ENCODE results near the gene CHTF8. TPM values are rescaled to one million over a fixed set of nuclear protein-coding genes. Genes with fewer than 3 reads are reported as not detected.
A peak's percentile ranks its signal among the peaks of the same experiment; 100 is the strongest.
"Not testable (repeated sequence)": the region's sequence is repeated elsewhere in the genome, so short reads cannot be mapped to it uniquely, and the experiment has no call there.

The CHTF8 gene
- total RNA-seq, 1 donor from 2014 or later, result 35.5 TPM

- not testable (repeated sequence) for DNase-seq (ENCODE audit: low read depth)
Observed at GRCh38 chr16:69139464-69139863, 7.1 kb upstream of the CHTF8 start.

DNA sequence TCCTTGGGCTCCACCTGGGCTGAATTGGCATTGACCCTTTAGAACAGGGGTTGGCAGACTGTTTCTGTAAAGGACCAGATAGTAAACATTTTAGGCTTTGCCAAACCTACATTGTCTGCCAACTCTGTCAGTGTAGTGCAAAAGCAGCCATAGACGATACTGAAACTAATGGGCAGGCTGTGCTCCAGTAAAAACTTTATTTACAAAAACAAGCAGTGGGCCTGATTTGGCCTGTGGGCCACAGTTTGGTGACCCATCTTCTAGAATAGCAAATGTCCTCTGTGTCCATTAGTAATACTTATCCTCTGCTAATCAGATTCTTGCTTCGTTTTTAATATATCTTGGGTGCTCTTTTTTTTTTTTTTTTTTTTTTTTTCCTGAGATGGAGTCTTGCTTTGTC lies 6.2 kb upstream of the CHTF8 start:
- DNase-seq (ENCODE audit: low read depth), result no peak

DNA sequence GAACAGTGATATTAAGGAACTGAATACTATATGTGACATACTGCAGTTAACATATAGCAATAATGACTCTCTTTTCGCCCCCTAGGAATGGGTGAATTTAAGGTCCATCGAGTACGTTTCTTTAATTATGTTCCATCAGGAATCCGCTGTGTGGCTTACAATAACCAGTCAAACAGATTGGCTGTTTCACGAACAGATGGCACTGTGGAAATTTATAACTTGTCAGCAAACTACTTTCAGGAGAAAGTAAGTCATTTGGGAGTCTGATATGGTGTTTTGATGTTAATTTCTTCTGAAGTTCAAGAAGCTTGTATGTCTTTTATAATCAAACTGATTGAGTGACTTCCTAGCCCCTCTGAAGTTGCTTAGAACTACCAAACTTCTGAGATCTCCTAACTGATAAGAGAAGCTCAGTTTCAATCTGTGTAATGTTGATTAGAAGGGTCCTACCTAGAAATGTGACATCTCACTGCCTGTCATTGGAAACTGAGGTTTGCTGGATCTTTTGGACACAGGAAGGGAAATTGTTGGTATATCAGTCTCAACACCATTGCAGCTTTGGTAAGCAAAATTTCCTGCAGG lies 1.1 kb upstream of the CHTF8 start:
- no peak for DNase-seq (ENCODE audit: low read depth)

- peak; percentile 73 for DNase-seq (ENCODE audit: low read depth)
Observed at GRCh38 chr16:69131839-69132423, 457 bp downstream of the CHTF8 start.

DNA sequence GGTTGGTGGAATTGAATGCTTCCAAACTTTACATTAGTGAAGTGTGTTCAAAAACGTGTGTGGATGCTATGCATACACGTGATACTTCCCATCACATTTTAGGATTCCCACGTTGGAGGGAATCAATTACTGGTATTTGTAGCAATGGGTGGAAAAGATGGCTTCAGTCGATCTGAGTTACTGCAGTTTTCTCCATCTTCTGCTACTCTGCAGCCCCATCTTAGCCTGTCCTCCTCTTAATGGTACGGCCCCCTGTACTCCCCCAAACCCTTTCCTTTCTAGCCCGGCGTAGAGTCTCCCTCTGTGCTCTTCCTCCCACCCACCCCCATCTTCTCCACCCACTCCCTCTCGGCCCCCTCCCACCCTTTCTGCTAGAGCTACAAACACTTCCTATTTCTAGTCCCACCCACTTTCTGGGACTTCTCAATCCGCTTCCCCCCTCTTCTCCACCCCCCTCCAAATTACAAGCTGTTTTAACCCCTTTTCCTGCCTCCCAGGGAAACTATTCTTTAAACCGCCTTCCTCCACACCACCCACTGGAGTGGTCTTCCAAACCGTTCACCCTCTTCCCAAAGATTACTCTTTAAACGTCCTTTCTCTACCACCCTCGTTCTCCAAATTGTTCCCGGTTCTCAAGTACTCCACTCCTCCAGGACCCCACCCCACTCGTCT lies 1.1 kb downstream of the CHTF8 start:
- no peak for DNase-seq (ENCODE audit: low read depth)

DNA sequence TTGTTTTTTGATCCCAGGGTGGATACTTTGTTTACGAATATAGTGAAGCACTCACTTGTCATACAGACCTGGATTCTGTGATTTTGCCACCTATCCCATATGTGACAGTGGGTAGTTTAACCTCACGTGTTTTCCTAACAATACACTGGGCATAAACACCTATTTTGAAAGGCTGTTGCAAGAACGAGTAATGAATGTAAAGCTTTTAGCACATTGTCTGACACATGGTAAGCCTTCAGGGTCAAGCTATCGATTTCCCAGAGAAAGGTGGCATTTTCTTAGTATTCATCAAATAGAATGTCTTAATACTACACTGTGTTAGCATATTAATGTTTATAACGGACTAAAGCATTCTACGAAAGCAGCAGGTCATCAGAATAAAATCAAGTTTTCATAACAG lies 1.9 kb downstream of the CHTF8 start:
- DNase-seq (ENCODE audit: low read depth), result no peak

DNA sequence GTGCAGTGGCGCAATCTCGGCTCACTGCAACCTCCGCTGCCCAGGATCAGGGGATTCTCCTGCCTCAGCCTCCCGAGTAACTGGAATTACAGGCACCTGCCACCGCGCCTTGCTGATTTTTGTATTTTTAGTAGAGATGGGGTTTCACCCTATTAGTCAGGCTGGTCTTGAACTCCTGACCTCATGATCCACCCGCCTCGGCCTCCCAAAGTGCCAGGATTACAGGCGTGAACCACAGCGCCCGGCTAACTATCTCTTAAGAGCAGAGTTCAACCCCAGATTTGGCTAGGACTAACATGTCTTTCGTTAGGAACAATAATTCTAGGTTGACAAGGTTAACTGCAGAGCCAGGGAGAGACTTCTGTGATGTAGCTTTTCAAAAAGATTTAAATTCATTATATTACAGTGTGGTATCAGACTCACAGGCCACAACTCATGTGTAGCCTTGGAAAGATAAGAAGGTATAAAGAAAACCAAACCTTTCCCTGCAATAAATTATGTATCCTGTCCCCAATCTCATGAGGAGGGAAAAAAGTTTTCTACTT lies 4.3 kb downstream of the CHTF8 start:
- no peak for DNase-seq (ENCODE audit: low read depth)

- DNase-seq (ENCODE audit: low read depth), result not testable (repeated sequence)
Observed at GRCh38 chr16:69126801-69127200, 5.6 kb downstream of the CHTF8 start.

DNA sequence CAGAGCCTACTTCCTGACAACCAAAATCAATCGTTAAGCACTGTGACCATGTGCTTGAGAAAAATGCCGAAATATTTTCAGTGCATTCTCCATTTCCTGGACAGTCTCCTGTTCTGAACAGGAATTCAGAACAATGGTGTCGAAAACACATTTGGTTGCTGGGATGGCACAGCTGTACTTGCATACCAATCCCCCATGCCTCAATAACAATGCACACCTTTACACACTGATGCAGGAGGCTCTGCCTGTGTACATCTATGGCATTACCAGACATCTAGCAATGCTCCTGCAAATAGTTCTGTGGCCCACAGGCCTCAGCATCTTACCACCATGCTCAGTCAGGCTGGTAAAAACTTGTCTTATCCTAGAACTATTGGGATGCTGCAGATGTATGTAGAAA lies 6.2 kb downstream of the CHTF8 start:
- no peak for DNase-seq (ENCODE audit: low read depth)

DNA sequence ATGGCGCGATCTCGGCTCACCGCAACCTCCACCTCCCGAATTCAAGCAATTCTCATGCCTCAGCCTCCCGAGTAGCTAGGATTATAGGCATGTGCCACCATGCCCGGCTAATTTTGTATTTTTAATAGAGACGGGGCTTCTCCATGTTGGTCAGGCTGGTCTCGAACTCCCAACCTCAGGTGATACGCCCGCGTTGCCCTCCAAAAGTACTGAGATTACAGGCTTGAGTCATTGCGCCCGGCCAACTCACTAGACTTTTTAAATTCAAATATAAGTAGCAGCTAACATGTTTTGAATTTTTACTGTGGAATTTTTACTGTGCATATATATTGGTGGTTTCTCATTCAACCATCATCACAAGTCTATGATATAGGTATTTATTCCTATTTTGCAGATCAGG lies 7.4 kb downstream of the CHTF8 start:
- not testable (repeated sequence) for DNase-seq (ENCODE audit: low read depth)

GRCh38 chr16:69124406-69124805 lies 8.0 kb downstream of the CHTF8 start:
- not testable (repeated sequence) for DNase-seq (ENCODE audit: low read depth)

DNA sequence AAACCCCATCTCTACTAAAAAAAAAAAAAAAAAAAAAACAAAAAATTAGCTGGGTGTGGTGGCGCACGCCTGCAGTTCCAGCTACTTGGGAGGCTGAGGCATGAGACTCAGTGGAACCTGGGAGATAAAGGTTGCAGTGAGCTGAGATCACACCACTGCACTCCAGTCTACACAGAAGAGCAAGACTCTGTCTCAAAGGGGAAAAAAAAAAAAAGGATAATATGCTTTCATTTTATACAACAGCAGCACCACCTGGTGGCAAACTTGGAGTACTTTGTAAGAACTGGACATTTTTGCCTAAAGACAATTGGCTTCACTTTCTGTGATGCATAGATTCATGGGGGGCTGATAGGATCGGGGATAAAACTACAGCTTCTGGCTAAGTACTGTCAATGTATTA lies 8.5 kb downstream of the CHTF8 start:
- DNase-seq (ENCODE audit: low read depth), result peak; percentile 78

DNA sequence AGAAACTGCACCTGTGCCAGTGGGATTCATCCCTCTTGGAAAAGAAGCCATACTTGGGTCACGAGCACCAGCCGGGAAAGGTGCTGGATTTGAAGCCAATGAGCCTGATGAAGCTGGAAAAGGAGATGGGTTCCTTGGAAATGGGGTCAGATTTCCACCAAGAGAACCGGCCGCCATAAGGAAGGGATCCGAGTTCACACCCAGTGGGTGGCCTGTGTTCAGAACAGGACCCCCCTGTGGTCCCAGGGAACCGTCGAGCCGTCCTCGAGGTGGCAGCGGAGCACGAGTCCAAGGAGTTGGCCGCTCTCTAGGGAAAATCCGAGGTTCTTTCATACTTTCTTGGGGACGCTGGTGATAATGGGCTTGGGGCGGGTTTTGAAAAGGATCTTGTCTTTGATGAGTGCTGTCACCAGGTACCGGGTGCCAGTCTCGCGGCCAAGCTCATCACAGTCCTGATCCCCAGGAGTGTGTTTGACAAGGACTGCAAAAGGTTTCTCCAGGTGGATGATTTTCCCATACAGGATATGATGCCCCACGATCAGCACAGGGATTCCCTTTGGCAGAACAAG lies 12.2 kb downstream of the CHTF8 start:
- DNase-seq (ENCODE audit: low read depth), result no peak

DNA sequence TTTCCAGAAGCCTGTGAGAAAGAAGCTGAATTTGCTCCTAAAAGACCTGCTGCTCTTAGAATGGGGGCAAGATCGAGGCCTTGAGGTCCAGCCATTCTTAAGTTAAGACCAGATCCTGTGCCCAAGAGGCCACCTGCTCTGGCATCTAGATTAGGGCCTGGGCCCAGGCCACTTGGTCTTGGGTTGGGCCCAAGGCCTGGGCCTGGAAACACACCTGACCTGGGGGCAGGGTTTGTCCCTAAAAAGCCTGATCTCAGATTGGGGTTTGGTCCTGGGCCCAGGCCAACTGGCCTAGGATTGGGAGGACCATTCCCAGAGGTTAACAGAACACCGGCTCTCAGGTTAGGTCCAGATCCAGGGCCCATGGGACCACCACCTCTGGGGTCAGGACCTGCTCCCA lies 12.9 kb downstream of the CHTF8 start:
- DNase-seq (ENCODE audit: low read depth), result no peak

DNA sequence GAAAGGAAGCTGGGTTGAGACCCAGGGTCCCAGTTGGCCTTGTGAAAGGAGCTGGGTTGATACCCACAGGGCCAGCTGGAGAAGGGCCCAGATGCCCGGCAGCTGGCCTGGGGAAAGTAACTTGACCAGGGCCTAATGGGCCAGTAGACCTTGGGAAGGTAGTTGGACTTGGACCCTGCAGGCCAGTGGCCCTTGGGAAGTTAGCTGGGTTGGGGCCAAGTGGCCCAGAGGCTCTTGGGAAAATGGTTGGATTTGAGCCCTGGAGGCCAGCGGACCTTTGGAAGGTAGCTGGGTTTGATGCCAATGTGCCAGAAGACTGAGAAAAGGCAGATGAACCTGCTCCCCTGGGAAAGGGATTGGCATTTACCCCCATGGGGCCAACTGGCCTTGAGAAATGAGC lies 13.4 kb downstream of the CHTF8 start:
- DNase-seq (ENCODE audit: low read depth), result no peak

GRCh38 chr16:69118468-69118867 lies 13.9 kb downstream of the CHTF8 start:
- no peak for DNase-seq (ENCODE audit: low read depth)

DNA sequence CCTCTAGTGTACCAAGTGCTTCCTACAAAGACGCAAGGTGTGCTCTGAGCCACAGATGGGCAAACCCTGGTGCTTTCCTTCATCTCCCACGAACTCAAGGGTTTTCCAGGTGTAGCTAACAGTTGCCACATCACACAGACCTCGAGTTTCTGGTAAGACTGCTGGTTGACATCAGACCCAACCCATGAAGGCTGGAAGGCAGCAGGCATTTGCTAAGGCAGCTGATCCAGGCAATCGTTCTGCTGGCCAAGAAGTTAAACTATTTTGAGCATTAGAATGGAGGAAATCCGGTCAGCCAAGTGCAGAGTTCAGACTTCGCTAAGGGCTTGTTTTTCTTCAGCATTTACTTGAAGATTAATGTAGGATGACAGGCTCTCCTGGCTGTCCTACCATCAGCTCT lies 15.5 kb downstream of the CHTF8 start:
- no peak for DNase-seq (ENCODE audit: low read depth)

- no peak for DNase-seq (ENCODE audit: low read depth)
Observed at GRCh38 chr16:69116256-69116875, 16.0 kb downstream of the CHTF8 start.

GRCh38 chr16:69115837-69116236 lies 16.6 kb downstream of the CHTF8 start:
- DNase-seq (ENCODE audit: low read depth), result no peak

DNA sequence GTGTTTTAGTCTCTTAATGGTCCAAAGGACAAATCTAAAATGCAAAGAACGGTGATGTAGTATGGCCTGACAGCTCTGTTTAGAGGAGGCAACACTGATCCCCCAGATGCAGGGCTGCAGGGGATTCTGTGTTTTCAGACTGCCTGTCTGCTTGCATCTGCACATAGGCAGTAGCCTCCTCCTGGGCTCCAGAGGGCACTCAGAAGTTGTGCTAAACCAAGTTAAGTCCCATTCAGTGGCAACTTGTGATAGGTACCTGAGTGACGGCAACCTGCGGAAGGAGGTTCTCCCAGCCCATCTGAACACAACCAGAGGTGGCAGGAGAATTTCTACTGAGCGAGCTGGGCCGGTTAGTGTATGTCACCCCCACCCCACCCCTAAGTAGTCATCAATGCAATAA lies 17.0 kb downstream of the CHTF8 start:
- no peak for DNase-seq (ENCODE audit: low read depth)

- DNase-seq (ENCODE audit: low read depth), result no peak
Observed at GRCh38 chr16:69114976-69115355, 17.4 kb downstream of the CHTF8 start.
